ENCODE results near the gene ZDHHC17.

Gene ZDHHC17

GRCh38 chr12:76883811-76884210, 119.9 kb downstream of the ZDHHC17 start:
- Histone ChIP-seq H3K36me3 (no peaks in the 10 kb centered on the region), H3K4me3 (ENCODE audit: low read depth, low read length) (no peak overlapping the region), H3K27ac (no peak overlapping the region), H3K27me3 (ENCODE audit: insufficient read depth, low read depth, severe bottlenecking) (no peaks in the 10 kb centered on the region), H3K9me3 (ENCODE audit: severe bottlenecking) (no peaks in the 10 kb centered on the region)
- TF ChIP-seq CTCF (IDR thresholded peaks at IDR 0.05; ENCODE audit: low read depth, low read length): no peak
- DNase-seq: no peak

GRCh38 chr12:76888775-76889174, 124.9 kb downstream of the ZDHHC17 start:
- DNase-seq: no peak
- TF ChIP-seq CTCF (IDR thresholded peaks at IDR 0.05; ENCODE audit: low read depth, low read length): no peak
- no peaks in the 10 kb centered on the region for H3K36me3 ChIP-seq
- no peaks in the 10 kb centered on the region for H3K27me3 ChIP-seq (ENCODE audit: insufficient read depth, low read depth, severe bottlenecking)
- no peak overlapping the region for H3K4me3 ChIP-seq (ENCODE audit: low read depth, low read length)
- H3K27ac ChIP-seq: no peak overlapping the region
- H3K9me3 ChIP-seq (ENCODE audit: severe bottlenecking): no peaks in the 10 kb centered on the region

GRCh38 chr12:76890151-76891143, 126.5 kb downstream of the ZDHHC17 start:
- no peak for DNase-seq
- Histone ChIP-seq H3K27ac (no peak overlapping the region; the same call in 1 of the 2 replicates), H3K9me3 (ENCODE audit: severe bottlenecking) (no peaks in the 10 kb centered on the region), H3K4me3 (ENCODE audit: low read depth, low read length) (no peak overlapping the region; the same call in 1 of the 2 replicates), H3K27me3 (ENCODE audit: insufficient read depth, low read depth, severe bottlenecking) (no peaks in the 10 kb centered on the region), H3K36me3 (no peaks in the 10 kb centered on the region)
- TF ChIP-seq CTCF (IDR thresholded peaks at IDR 0.05; ENCODE audit: low read depth, low read length): no peak

GRCh38 chr12:76891609-76892008, 127.7 kb downstream of the ZDHHC17 start:
- Histone ChIP-seq H3K27ac (peak overlapping the region; percentile 67), H3K36me3 (no peaks in the 10 kb centered on the region), H3K4me3 (ENCODE audit: low read depth, low read length) (peak overlapping the region; percentile 28), H3K9me3 (ENCODE audit: severe bottlenecking) (no peaks in the 10 kb centered on the region), H3K27me3 (ENCODE audit: insufficient read depth, low read depth, severe bottlenecking) (no peaks in the 10 kb centered on the region)
- no peak for DNase-seq
- no peak for TF ChIP-seq CTCF (IDR thresholded peaks at IDR 0.05; ENCODE audit: low read depth, low read length)

GRCh38 chr12:76895796-76896195, 131.9 kb downstream of the ZDHHC17 start:
- no peak for TF ChIP-seq CTCF (IDR thresholded peaks at IDR 0.05; ENCODE audit: low read depth, low read length)
- no peak overlapping the region for H3K4me3 ChIP-seq (ENCODE audit: low read depth, low read length)
- H3K27me3 ChIP-seq (ENCODE audit: insufficient read depth, low read depth, severe bottlenecking): no peaks in the 10 kb centered on the region
- H3K36me3 ChIP-seq: no peaks in the 10 kb centered on the region
- H3K27ac ChIP-seq: no peak overlapping the region
- DNase-seq: no peak
- H3K9me3 ChIP-seq (ENCODE audit: severe bottlenecking): no peaks in the 10 kb centered on the region
